Colonic mucosa (tissue), 4 donors: Measurements from ENCODE around the gene MORC3. TPM values are rescaled to one million over a fixed set of nuclear protein-coding genes. Genes with fewer than 3 reads are reported as not detected.
"Not testable (repeated sequence)": the region's sequence is repeated elsewhere in the genome, so short reads cannot be mapped to it uniquely, and the experiment has no call there.

Experiments used
- DNase-seq: peaks from one replicate; pipeline ENCODE4 v3.0.0-alpha.2; 2020
- H3K27ac ChIP-seq: fragments of 200-600 bp; one replicate; pipeline ENCODE4 v1.8.0; 2021
- H3K27me3 ChIP-seq: fragments of 200-600 bp; one replicate; pipeline ENCODE4 v1.8.0; 2021
- H3K36me3 ChIP-seq: fragments of 200-600 bp; one replicate; pipeline ENCODE4 v1.8.0; 2021
- H3K4me1 ChIP-seq: fragments of 200-600 bp; one replicate; pipeline ENCODE4 v1.8.0; 2021; ENCODE audit warnings: mild to moderate bottlenecking
- H3K4me3 ChIP-seq: fragments of 200-600 bp; one replicate; pipeline ENCODE4 v1.8.0; 2021
- H3K9ac ChIP-seq, 2 donors: one replicate each; pipeline ENCODE4 v1.7.0; 2013; ENCODE audit warnings: control low read depth in 2 of 2, low read depth in 2 of 2, low read length in 2 of 2
- H3K9me3 ChIP-seq: fragments of 200-600 bp; one replicate; pipeline ENCODE4 v1.8.0; 2021
- intact Hi-C: fragments of 100-400 bp; cut with DNase I; formaldehyde crosslinking; loops from one replicate; pipeline ENCODE4 v1.14.1; 2022
- total RNA-seq, 2 donors: library from RNA; stranded (reverse); fragmentation: NEBNext Ultra II Directional in 1 of 2; extraction: Animal tissue kit (Norgen Biotek cat#: 25700) in 1 of 2; gene quantifications; one replicate each; pipeline ENCODE4 v1.2.1, GENCODE V29; 2021
- TF ChIP-seq, protein P1 (sequence below): fragments of 200-600 bp; IDR thresholded peaks from one replicate; pipeline ENCODE4 v1.8.0; 2022; ENCODE audit warnings: antibody characterized with exemption, mild to moderate bottlenecking
- donor health status: healthy.
- donor health status: DM: no; HTN: no; CAD: no.
- donor health status: DM: no; HTN: no; CAD: no.

MORC3 gene
- total RNA-seq, 2 donors from 2014 or later: 18.5 to 28.9 TPM

DNA sequence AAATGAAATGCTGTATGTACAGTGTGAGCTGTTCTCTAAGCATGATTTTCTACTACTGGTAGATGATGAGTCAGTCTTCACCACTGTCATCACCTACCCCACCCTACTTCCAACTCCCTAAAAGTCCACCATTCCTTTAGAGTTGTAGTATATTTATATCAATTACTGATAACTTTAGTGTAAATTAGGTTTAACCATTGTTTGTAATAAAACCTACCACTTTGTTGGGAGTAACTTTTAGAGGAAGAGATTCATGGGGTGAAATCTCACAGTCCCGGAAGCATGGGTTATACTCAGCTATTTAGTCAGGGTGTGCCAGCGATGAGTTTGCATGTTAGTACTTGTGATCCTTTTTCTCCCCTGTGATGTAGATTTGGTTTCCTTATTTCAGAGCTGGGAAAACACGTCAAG lies 17.1 kb downstream of the MORC3 start:
- TF ChIP-seq, protein P1, sequence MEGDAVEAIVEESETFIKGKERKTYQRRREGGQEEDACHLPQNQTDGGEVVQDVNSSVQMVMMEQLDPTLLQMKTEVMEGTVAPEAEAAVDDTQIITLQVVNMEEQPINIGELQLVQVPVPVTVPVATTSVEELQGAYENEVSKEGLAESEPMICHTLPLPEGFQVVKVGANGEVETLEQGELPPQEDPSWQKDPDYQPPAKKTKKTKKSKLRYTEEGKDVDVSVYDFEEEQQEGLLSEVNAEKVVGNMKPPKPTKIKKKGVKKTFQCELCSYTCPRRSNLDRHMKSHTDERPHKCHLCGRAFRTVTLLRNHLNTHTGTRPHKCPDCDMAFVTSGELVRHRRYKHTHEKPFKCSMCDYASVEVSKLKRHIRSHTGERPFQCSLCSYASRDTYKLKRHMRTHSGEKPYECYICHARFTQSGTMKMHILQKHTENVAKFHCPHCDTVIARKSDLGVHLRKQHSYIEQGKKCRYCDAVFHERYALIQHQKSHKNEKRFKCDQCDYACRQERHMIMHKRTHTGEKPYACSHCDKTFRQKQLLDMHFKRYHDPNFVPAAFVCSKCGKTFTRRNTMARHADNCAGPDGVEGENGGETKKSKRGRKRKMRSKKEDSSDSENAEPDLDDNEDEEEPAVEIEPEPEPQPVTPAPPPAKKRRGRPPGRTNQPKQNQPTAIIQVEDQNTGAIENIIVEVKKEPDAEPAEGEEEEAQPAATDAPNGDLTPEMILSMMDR: no peak
- Histone ChIP-seq H3K4me3 (no peak overlapping the region), H3K36me3 (peaks cover 10% of the 10 kb centered on the region), H3K27me3 (no peaks in the 10 kb centered on the region), H3K27ac (no peak overlapping the region), H3K9ac (no peak overlapping the region), H3K9me3 (no peaks in the 10 kb centered on the region), H3K4me1 (no peaks in the 10 kb centered on the region)
- DNase-seq: no peak
- intact Hi-C loops: loop anchor here (10.0 kb wide), 1 partner anchor 62 kb away; no protein-coding TSS in a partner anchor

GRCh38 chr21:36338975-36339374 lies 19.0 kb downstream of the MORC3 start:
- no peaks in the 10 kb centered on the region for H3K27me3 ChIP-seq
- no peaks in the 10 kb centered on the region for H3K9me3 ChIP-seq
- H3K27ac ChIP-seq: no peak overlapping the region
- H3K4me3 ChIP-seq: no peak overlapping the region
- H3K4me1 ChIP-seq: no peaks in the 10 kb centered on the region
- H3K36me3 ChIP-seq: peaks cover 14% of the 10 kb centered on the region
- DNase-seq: no peak
- no peak overlapping the region for H3K9ac ChIP-seq
- intact Hi-C loops: loop anchor here (10.0 kb wide), 1 partner anchor 64 kb away; no protein-coding TSS in a partner anchor
- TF ChIP-seq, protein P1: no peak

GRCh38 chr21:36342581-36342980 lies 22.6 kb downstream of the MORC3 start:
- not testable (repeated sequence) for H3K4me3 ChIP-seq

DNA sequence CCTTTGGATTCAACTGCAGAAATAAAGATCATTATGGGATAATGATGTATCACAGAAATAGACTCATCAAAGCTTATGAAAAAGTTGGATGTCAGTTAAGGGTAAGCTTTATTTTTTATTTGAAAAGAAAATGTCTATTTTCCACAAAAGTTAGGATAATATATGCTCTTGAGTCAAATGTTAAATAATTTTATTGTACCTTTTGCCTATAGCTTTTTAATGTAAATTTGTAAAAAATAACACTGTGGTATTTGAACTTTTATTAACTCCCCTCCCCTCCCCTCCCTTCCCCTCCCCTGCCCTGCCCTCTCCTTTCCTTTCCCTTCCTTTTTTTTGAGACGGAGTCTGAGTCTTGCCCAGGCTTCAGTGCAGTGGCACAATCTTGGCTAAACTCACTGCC lies 24.9 kb downstream of the MORC3 start:
- H3K27ac ChIP-seq: no peak overlapping the region
- DNase-seq: no peak
- no peaks in the 10 kb centered on the region for H3K27me3 ChIP-seq
- H3K4me1 ChIP-seq: no peaks in the 10 kb centered on the region
- H3K36me3 ChIP-seq: peaks cover 11% of the 10 kb centered on the region
- no peak overlapping the region for H3K4me3 ChIP-seq
- no peak overlapping the region for H3K9ac ChIP-seq
- intact Hi-C loops: no loop called here
- H3K9me3 ChIP-seq: no peaks in the 10 kb centered on the region
- TF ChIP-seq, protein P1: no peak

More at GRCh38 chr21:36342581-36342980, 22.6 kb downstream of the MORC3 start:
- DNase-seq, H3K4me1 ChIP-seq, H3K9ac ChIP-seq, H3K27ac ChIP-seq, H3K9me3 ChIP-seq, H3K27me3 ChIP-seq, intact Hi-C loops: not testable (repeated sequence)
- H3K36me3 ChIP-seq: peaks cover 14% of the 10 kb centered on the region

GRCh38 chr21:36347278-36347961 lies 27.4 kb downstream of the MORC3 start:
- TF ChIP-seq, protein P1: no peak

GRCh38 chr21:36347962-36348328 lies 27.9 kb downstream of the MORC3 start:
- H3K4me1 ChIP-seq: no peaks in the 10 kb centered on the region
- H3K36me3 ChIP-seq: no peaks in the 10 kb centered on the region
- intact Hi-C loops: no loop called here
- no peaks in the 10 kb centered on the region for H3K9me3 ChIP-seq
- no peak overlapping the region for H3K9ac ChIP-seq
- H3K27ac ChIP-seq: no peak overlapping the region
- TF ChIP-seq, protein P1: no peak
- no peak for DNase-seq
- H3K27me3 ChIP-seq: no peaks in the 10 kb centered on the region
- no peak overlapping the region for H3K4me3 ChIP-seq

More at GRCh38 chr21:36347278-36347961, 27.4 kb downstream of the MORC3 start:
- peaks cover under 1% of the 10 kb centered on the region for H3K36me3 ChIP-seq
- H3K9ac ChIP-seq: no peak overlapping the region
- H3K9me3 ChIP-seq: no peaks in the 10 kb centered on the region
- H3K4me1 ChIP-seq: no peaks in the 10 kb centered on the region
- H3K4me3 ChIP-seq: no peak overlapping the region
- no peak overlapping the region for H3K27ac ChIP-seq
- no peaks in the 10 kb centered on the region for H3K27me3 ChIP-seq
- DNase-seq: no peak
- intact Hi-C loops: no loop called here
